AG09309 (cell line): Measurements from ENCODE around the gene C8G.

Experiments
- DNase-seq: peaks from one replicate; pipeline ENCODE4 v3.0.0-alpha.2; 2010; ENCODE audit warnings: low read depth
- H3K4me3 ChIP-seq: 2 replicates; pipeline ENCODE4 v1.5.1; 2011; ENCODE audit warnings: mild to moderate bottlenecking, low read depth, low read length, moderate library complexity; ENCODE audit not compliant: control insufficient read depth
- CTCF ChIP-seq: IDR thresholded peaks from 2 replicates; pipeline ENCODE4 v1.5.1; 2011; ENCODE audit warnings: mild to moderate bottlenecking, low read depth, low read length, inconsistent platforms; ENCODE audit not compliant: insufficient read depth, control insufficient read depth; ENCODE audit errors: missing control alignments

Gene C8G

GRCh38 chr9:136920734-136921231 is 24.3 kb upstream of the C8G start:
- no peak overlapping the region for H3K4me3 ChIP-seq
- no peak for DNase-seq
- no peak for TF ChIP-seq CTCF

GRCh38 chr9:136921307-136921706 is 23.7 kb upstream of the C8G start:
- H3K4me3 ChIP-seq = no peak overlapping the region
- no peak for TF ChIP-seq CTCF
- DNase-seq = no peak

GRCh38 chr9:136921718-136922117 is 23.3 kb upstream of the C8G start:
- no peak for DNase-seq
- no peak for TF ChIP-seq CTCF
- no peak overlapping the region for H3K4me3 ChIP-seq

- no peak for TF ChIP-seq CTCF
- no peak for DNase-seq
- H3K4me3 ChIP-seq = no peak overlapping the region
Measured at GRCh38 chr9:136922540-136922939, 22.5 kb upstream of the C8G start.

GRCh38 chr9:136923881-136924280 is 21.2 kb upstream of the C8G start:
- TF ChIP-seq CTCF = no peak
- no peak for DNase-seq
- no peak overlapping the region for H3K4me3 ChIP-seq

- no peak overlapping the region for H3K4me3 ChIP-seq
- no peak for TF ChIP-seq CTCF
- no peak for DNase-seq
Measured at GRCh38 chr9:136925414-136926153, 19.5 kb upstream of the C8G start.
